Sigmoid colon (tissue), 7 donors: ENCODE data around the gene NAE1. TPM values are rescaled to one million over a fixed set of nuclear protein-coding genes. Genes with fewer than 3 reads are reported as not detected.
A peak's percentile ranks its signal among the peaks of the same experiment; 100 is the strongest.

Experiments used
- DNase-seq: peaks from one replicate; pipeline ENCODE4 v3.0.0-alpha.2; 2019
- H3K27ac ChIP-seq, 4 donors: fragments of 200-600 bp; sonication (generic); one replicate each; pipeline ENCODE4 v1.5.1; 2016 to 2019; ENCODE audit warnings: mild to moderate bottlenecking in 1 of 4
- H3K27me3 ChIP-seq, 3 donors: fragments of 200-600 bp; sonication (generic); one replicate each; pipeline ENCODE4 v1.5.1; 2019; ENCODE audit warnings: mild to moderate bottlenecking in 1 of 3
- H3K36me3 ChIP-seq, 4 donors: fragments of 200-600 bp; sonication (generic); one replicate each; pipeline ENCODE4 v1.5.1; 2016 to 2019
- H3K4me1 ChIP-seq, 4 donors: fragments of 200-600 bp; sonication (generic); one replicate each; pipeline ENCODE4 v1.5.1; 2017 to 2019
- H3K4me3 ChIP-seq, 4 donors: fragments of 200-600 bp; sonication (generic); one replicate each; pipeline ENCODE4 v1.5.1; 2017 to 2019; ENCODE audit warnings: mild to moderate bottlenecking in 2 of 4, moderate library complexity in 1 of 4
- H3K9me3 ChIP-seq, 4 donors: fragments of 200-600 bp in 3 of 4; sonication (generic) in 3 of 4; one replicate each; pipeline versions ENCODE4 v1.5.1 to v1.6.1; 2013 to 2019
- EP300 ChIP-seq, 4 donors: sonication (generic); formaldehyde crosslinking; IDR thresholded peaks; one replicate each; pipeline ENCODE4 v1.6.1; 2017; ENCODE audit warnings: antibody characterized with exemption in 4 of 4
- POLR2A ChIP-seq, 2 donors: fragments of 450-650 bp; IDR thresholded peaks; one replicate each; pipeline ENCODE4 v1.6.1; 2016; ENCODE audit warnings: antibody characterized with exemption in 2 of 2, mild to moderate bottlenecking in 2 of 2, moderate library complexity in 2 of 2
- POLR2AphosphoS5 ChIP-seq, 4 donors: sonication (generic); formaldehyde crosslinking; IDR thresholded peaks; one replicate each; pipeline ENCODE4 v1.6.1; 2017; ENCODE audit warnings: antibody characterized with exemption in 4 of 4
- WGBS, 2 donors: extraction: QIAGEN DNeasy Blood & Tissue Kit; methylation state at CpG; one replicate each; pipeline ENCODE4 v1.1.7; 2013; 5-methylcytosine and 5-hydroxymethylcytosine counted together
- intact Hi-C: fragments of 100-400 bp; cut with DNase I; formaldehyde crosslinking; loops from one replicate; pipeline ENCODE4 v1.15.1; 2023
- polyA plus RNA-seq, 3 donors: library from polyadenylated mRNA; stranded (reverse); fragments of 200-250 nt; gene quantifications; one replicate each; pipeline ENCODE4 v1.2.3, GENCODE V29; 2013
- total RNA-seq, 4 donors: library from RNA; depleted of rRNA; stranded (reverse); fragments of >200 nt; gene quantifications; one replicate each; pipeline ENCODE4 v1.1.0, GENCODE V29; 2016
- TF ChIP-seq, protein P1 (sequence below), 4 experiments: fragments of 450-650 bp in 3 of 4; fragments of 200-600 bp in 1 of 4; IDR thresholded peaks; one replicate each; pipeline ENCODE4 v1.5.1; 2016 to 2019; ENCODE audit warnings: antibody characterized with exemption in 4 of 4, mild to moderate bottlenecking in 3 of 4, moderate library complexity in 2 of 4
- donor health status: healthy with polysubstance abuse.
- donor health status: Bipolar disorder and iron deficiency.
- donor health status: healthy.

Gene NAE1
- total RNA-seq (10 to 100 TPM; 34.6 to 58.3 (median 46.9) TPM), polyA plus RNA-seq (10 to 100 TPM; 34.8 to 48.8 (median 35.9) TPM)

DNA sequence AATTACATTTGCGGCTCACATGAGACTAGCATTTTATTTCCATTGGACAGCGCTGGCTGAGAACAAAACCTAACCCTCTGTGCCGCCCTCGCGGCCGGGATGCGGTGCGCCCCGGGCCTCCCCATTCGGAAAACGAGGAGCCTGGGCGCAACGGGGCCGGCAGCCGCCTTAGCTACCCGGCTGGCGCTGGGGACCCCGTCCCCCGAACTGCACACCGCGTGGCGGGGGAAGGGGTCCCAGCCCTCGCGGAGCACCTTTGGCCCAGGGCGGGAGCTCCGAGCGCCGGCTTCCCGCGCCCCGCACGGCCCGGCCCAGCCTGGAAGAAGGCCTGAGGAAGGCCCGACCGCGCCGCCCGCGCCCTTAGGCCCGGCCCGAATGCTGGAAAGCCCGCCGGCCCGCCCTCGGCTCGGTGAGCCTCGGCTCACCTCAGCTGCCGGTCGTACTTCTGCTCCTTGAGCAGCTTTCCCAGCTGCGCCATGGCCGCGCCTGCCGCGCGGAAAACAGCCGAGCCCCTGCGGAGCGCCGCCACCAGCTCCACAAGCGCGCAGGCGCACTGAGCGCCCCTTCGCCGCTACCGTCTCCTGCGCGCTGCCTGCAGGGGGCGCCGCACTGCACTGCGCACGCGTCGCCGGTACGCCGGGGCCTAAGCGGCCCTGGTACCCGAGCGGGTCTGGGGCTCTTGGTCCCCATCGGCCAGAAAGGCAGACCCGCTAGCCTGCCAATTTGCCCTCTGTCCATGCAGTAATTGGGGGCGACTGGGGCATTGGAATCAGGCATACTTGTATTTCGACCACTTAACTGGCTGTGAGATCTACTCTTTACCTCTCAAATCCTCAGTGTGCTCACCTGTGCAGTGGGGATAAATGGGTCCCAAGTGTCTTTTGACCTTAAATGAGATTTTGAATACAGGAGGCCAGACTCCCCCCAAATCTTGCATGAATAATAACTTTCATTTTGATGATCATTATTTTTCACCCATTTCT lies at the start of gene NAE1:
TSS of gene NAE1 (minus strand) at position 555 of the 983 bp plus-strand sequence. CDS start at position 478, 77 bp downstream.
- 1% methylated on average over 84 of the region's 84 CpGs for WGBS, 2 donors
- TF ChIP-seq POLR2A (IDR thresholded peaks at IDR 0.05) = peak; percentile 68 to 71
- TF ChIP-seq POLR2AphosphoS5 (IDR thresholded peaks at IDR 0.05) = peak; percentile 90 to 97 (median 94)
- TF ChIP-seq, protein P1, sequence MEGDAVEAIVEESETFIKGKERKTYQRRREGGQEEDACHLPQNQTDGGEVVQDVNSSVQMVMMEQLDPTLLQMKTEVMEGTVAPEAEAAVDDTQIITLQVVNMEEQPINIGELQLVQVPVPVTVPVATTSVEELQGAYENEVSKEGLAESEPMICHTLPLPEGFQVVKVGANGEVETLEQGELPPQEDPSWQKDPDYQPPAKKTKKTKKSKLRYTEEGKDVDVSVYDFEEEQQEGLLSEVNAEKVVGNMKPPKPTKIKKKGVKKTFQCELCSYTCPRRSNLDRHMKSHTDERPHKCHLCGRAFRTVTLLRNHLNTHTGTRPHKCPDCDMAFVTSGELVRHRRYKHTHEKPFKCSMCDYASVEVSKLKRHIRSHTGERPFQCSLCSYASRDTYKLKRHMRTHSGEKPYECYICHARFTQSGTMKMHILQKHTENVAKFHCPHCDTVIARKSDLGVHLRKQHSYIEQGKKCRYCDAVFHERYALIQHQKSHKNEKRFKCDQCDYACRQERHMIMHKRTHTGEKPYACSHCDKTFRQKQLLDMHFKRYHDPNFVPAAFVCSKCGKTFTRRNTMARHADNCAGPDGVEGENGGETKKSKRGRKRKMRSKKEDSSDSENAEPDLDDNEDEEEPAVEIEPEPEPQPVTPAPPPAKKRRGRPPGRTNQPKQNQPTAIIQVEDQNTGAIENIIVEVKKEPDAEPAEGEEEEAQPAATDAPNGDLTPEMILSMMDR (IDR thresholded peaks at IDR 0.05) = peak; percentile 90 to 98 (median 91)
- no peak for TF ChIP-seq EP300 (IDR thresholded peaks at IDR 0.05)
- peak within 1 kb of the TSS; percentile 71 to 89 (median 76) for H3K4me3 ChIP-seq
- H3K36me3 ChIP-seq = peaks cover 0 to 23% (median 3%) of the 10 kb centered on the region in 4 donors
- H3K27ac ChIP-seq = peak within 1 kb of the TSS; percentile 86 to 94 (median 90)
- intact Hi-C loops = loop anchor here (1.0 kb wide), 1 partner anchor 37 kb away; no protein-coding TSS in a partner anchor
- no peaks in the 10 kb centered on the region for H3K9me3 ChIP-seq
- peak; percentile 89 for DNase-seq
- H3K4me1 ChIP-seq = peaks cover 0 to 22% (median 14%) of the 10 kb centered on the region in 4 donors
- no peaks in the 10 kb centered on the region for H3K27me3 ChIP-seq

DNA sequence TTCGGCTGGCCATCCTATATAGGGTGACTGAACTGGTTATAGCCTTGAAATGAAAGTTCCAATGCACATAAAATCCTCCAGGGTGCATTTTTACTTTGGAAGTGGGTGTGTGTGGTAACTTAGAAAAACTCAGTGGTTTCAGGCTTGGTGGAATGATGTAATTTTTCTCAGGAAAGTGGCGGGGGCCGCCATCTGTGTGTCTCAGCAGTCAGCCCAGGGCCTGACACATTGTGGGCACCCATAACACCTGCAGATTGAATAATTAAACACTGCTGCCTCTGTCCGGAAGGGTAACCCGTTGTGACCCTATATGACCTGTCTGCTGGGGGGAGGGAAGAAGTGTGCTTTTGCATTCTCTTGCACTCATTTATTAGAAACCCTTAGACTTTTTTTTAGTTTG lies 47.3 kb upstream of the NAE1 start:
- H3K4me1 ChIP-seq = peaks cover 0 to 17% (median 12%) of the 10 kb centered on the region in 4 donors
- 37 to 48% methylated on average over 5 of the region's 5 CpGs for WGBS, 2 donors
- intact Hi-C loops = loop anchor here (5.0 kb wide), 1 partner anchor 326 kb away; the partner anchor contains the start of genes CKLF and TK2
- no peaks in the 10 kb centered on the region for H3K27me3 ChIP-seq
- H3K4me3 ChIP-seq = no peak overlapping the region
- DNase-seq = no peak
- TF ChIP-seq POLR2A (IDR thresholded peaks at IDR 0.05) = no peak
- no peak for TF ChIP-seq EP300 (IDR thresholded peaks at IDR 0.05)
- TF ChIP-seq POLR2AphosphoS5 (IDR thresholded peaks at IDR 0.05) = no peak
- TF ChIP-seq, protein P1 (IDR thresholded peaks at IDR 0.05) = no peak
- no peaks in the 10 kb centered on the region for H3K36me3 ChIP-seq
- H3K9me3 ChIP-seq = no peaks in the 10 kb centered on the region
- H3K27ac ChIP-seq = no peak overlapping the region

DNA sequence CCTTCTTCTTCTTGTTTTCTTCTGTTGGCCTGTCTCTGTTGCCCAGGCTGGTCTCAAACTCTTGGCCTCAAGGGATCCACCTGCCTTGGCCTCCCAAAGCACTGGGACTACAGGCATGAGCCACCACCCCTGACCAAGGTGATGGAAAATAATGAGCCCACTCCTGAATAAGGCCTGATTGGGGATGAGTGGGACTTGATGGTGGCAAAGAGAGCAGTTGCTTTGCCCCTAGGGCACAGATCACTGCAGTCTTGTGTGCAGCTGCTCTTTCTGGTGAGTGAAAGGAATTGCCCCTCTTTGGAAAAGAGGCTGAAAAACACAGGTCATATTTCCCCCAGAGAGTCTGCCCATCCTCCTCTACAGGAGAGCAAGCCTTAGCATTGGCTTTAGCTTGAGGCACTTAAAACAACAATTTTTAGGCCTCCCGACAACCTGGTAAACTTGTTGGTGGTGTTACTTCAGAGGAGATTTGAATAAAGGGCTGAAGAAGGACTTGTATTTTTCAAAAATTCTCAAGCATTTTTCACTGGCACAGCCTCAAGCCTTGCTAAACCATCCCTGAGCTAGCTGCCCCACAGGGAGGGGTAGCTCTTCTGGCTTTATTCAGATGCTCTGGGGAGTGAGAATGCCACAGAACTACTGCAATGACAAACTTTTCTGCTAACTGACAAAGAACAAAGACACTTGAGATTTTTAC lies 43.5 kb upstream of the NAE1 start:
- 80 to 84% methylated on average over 1 of the region's 1 CpG for WGBS, 2 donors

DNA sequence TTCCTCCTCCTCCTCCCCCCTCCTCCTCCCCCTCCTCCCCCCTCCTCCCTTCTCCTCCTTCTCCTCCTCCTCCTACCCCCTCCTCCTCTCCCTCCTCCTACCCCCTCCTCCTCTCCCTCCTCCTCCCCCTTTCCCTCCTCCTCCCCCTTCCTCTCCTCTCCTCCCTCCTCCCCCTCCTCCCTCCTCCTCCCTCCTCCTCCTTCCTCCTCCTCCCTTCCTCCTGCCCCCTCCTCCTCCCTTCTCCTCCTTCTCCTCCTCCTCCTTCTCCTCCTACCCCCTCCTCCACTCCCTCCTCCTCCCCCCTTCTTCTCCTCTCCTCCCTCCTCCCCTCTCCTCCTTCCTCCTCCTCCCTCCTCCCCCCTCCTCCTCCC lies 42.9 kb upstream of the NAE1 start:
- Histone ChIP-seq H3K36me3 (no peaks in the 10 kb centered on the region), H3K4me1 (peaks cover 0 to 10% (median 6%) of the 10 kb centered on the region in 4 donors), H3K4me3 (no peak overlapping the region), H3K27me3 (no peaks in the 10 kb centered on the region), H3K27ac (peak overlapping the region in 2 of 4 donors; percentile 49 to 52), H3K9me3 (no peaks in the 10 kb centered on the region)
- intact Hi-C loops = loop anchor here (1.0 to 5.0 kb wide), 3 partner anchors 146 to 467 kb away; no protein-coding TSS in a partner anchor
- no peak for DNase-seq
- TF ChIP-seq POLR2AphosphoS5 (IDR thresholded peaks at IDR 0.05) (no peak), POLR2A (IDR thresholded peaks at IDR 0.05) (no peak), EP300 (IDR thresholded peaks at IDR 0.05) (no peak)
- TF ChIP-seq, protein P1 (IDR thresholded peaks at IDR 0.05) = no peak

More for the DNA sequence above, 43.5 kb upstream of the NAE1 start:
- intact Hi-C loops = loop anchor here (5.0 kb wide), 1 partner anchor 147 kb away; no protein-coding TSS in a partner anchor
- no peak overlapping the region for H3K27ac ChIP-seq
- H3K9me3 ChIP-seq = no peaks in the 10 kb centered on the region
- TF ChIP-seq EP300 (IDR thresholded peaks at IDR 0.05) (no peak), POLR2AphosphoS5 (IDR thresholded peaks at IDR 0.05) (no peak), POLR2A (IDR thresholded peaks at IDR 0.05) (no peak)
- TF ChIP-seq, protein P1 (IDR thresholded peaks at IDR 0.05) = no peak
- H3K4me1 ChIP-seq = peaks cover 0 to 10% (median 6%) of the 10 kb centered on the region in 4 donors
- no peak for DNase-seq
- no peaks in the 10 kb centered on the region for H3K36me3 ChIP-seq
- no peak overlapping the region for H3K4me3 ChIP-seq
- no peaks in the 10 kb centered on the region for H3K27me3 ChIP-seq
